ENCODE measurements around the gene BLVRB. TPM values are rescaled to one million over a fixed set of nuclear protein-coding genes. Genes with fewer than 3 reads are reported as not detected.

BLVRB gene
- total and polyA plus RNA-seq, 9 of the 15 experiments (the other 6 are each of a cell fraction or from before 2014, with no cell fraction given), result 81.1 to 749 (median 331) TPM

- no peak for TF ChIP-seq MGA (IDR thresholded peaks at IDR 0.05)
- no peak for TF ChIP-seq TGIF2 (CRISPR knock-in tag; IDR thresholded peaks at IDR 0.05)
- no peak for TF ChIP-seq PTTG1 (tag; IDR thresholded peaks at IDR 0.05; ENCODE audit: low read depth)
- TF ChIP-seq ZNF551 (CRISPR knock-in tag; IDR thresholded peaks at IDR 0.05), result no peak
- no peak for TF ChIP-seq ZNF354B (CRISPR knock-in tag; IDR thresholded peaks at IDR 0.05)
- TF ChIP-seq ZNF140 (CRISPR knock-in tag; IDR thresholded peaks at IDR 0.05), result no peak
- no peak for TF ChIP-seq CEBPB (tag; IDR thresholded peaks at IDR 0.05)
- TF ChIP-seq, protein P1, sequence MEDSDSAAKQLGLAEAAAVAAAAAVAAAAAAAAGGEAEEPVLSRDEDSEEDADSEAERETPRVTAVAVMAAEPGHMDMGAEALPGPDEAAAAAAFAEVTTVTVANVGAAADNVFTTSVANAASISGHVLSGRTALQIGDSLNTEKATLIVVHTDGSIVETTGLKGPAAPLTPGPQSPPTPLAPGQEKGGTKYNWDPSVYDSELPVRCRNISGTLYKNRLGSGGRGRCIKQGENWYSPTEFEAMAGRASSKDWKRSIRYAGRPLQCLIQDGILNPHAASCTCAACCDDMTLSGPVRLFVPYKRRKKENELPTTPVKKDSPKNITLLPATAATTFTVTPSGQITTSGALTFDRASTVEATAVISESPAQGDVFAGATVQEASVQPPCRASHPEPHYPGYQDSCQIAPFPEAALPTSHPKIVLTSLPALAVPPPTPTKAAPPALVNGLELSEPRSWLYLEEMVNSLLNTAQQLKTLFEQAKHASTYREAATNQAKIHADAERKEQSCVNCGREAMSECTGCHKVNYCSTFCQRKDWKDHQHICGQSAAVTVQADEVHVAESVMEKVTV (CRISPR knock-in tag; IDR thresholded peaks at IDR 0.05), result no peak
- no peak for TF ChIP-seq SIN3B (IDR thresholded peaks at IDR 0.05; ENCODE audit: low read depth)
- no peak for TF ChIP-seq POU5F1 (IDR thresholded peaks at IDR 0.05; ENCODE audit: borderline replicate concordance, low read depth, low read length, partially characterized antibody)
Measured at GRCh38 chr19:40445780-40446262, 19.7 kb downstream of the BLVRB start (continued).

All from K562 (cell line).